Hippocampal formation (tissue), 2 donors: Measurements from ENCODE around the gene ZNF286A.
"Not testable (repeated sequence)": the region's sequence is repeated elsewhere in the genome, so short reads cannot be mapped to it uniquely, and the experiment has no call there.

Experiments used
- DNase-seq, 2 donors: peaks; one replicate each; lab custom pipeline; 2025; lab: John Stamatoyannopoulos, UW

ZNF286A gene

DNA sequence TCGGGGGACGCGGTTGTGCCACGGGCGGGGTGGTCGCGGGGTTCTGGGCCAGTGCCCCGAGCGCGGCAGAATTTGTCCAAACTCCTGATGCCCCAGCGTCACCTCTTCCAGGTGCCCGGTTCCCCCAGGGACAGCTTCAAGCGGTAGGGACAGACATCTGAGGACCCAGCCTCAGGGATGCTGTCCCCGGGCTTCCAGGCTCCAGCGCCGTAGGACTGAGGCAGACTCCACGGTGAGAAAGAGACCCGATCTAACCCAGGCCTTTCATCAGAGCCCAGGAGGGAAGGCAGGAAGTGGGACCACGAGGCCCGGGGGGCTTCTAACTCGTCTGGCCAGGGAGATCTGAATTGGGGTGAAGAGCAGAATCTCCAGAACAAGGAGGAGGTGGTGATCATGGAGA, 385 bp downstream of the ZNF286A start:
- DNase-seq, result not testable (repeated sequence)

DNA sequence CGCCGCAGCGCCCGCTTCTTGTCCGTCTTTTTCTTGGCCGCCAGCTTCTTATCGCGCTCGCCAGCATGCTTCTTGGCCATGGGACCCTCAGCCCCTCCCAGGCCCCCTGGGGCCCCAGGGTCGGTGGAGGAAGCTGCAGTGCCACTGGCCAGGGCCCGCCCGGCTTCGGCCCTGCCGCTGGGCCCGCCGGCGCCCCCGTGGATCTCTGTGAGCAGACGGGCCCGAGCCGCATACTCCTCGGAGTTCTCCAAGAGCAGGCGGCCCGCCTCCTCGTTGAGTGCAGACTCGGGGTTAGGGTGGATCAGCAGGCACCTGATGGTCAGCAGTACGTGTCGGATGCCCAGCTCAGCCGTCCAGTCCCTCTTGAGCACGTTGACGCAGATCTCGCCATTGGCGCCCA, 4.7 kb downstream of the ZNF286A start:
- not testable (repeated sequence) for DNase-seq

DNA sequence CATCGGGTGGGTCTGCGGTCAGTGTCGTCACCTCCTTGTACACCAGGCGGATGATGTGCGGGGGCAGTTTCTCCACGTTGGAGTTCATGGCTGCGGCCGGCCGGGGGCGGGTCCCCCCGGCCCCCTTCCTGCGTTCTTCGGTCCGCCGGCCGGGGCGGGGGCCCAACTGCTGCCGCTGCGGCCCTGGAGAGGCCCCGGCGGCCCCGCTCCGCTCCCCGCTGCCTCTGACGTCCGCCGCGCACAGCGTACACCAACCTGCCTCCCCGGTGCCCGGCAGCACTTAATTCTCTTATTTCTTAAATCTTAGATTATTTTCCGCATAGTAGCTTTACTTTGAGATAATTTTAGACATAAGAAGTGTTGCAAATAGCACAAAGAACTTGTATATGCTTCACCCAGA, 5.3 kb downstream of the ZNF286A start:
- DNase-seq, result not testable (repeated sequence)

DNA sequence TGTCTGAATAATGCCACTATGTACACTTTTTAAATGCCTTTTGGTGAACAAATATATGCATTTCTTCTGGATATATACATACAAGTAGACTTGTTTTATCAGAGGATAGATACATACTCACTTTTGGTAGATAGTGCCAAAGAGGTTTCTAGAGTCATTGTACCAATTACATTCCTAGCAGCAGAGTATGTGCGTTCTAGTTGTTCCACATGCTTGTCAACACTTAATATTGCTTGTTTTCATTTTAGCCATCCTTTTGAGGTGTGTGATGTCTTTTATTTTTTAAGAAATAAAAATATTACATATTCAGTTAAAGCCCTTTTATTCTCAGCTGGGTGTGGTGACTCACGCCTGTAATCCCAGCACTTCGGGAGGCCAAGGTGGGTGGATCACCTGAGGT, 9.3 kb downstream of the ZNF286A start:
- not testable (repeated sequence) for DNase-seq

DNA sequence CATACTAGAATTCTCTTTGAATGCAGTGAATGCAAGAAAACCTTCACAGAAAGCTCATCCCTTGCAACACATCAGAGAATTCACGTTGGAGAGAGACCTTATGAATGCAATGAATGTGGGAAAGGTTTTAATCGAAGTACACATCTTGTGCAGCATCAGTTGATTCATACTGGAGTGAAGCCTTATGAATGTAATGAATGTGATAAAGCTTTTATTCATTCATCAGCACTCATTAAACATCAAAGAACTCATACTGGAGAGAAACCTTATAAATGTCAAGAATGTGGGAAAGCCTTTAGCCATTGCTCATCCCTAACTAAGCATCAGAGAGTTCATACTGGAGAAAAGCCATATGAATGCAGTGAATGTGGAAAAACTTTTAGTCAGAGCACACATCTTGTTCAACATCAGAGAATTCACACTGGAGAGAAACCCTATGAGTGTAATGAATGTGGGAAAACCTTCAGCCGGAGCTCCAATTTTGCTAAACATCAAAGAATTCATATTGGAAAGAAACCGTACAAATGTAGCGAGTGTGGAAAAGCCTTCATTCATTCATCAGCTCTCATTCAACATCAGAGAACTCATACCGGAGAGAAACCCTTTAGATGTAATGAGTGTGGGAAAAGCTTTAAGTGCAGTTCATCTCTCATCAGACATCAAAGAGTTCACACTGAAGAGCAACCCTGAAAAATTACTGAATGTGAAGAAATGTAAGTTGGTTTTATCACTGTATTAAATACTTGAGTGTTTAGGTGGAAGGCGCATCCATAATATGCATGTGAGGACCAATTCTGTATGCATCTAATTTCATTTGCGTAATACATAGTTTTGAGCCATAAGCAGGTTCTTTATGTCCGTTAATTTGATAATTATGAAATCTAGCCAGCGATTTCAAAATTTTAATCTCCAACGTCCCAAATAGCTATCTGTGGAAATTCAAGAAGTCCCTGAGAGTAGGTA, 17.3 kb downstream of the ZNF286A start:
- DNase-seq, result not testable (repeated sequence)

DNA sequence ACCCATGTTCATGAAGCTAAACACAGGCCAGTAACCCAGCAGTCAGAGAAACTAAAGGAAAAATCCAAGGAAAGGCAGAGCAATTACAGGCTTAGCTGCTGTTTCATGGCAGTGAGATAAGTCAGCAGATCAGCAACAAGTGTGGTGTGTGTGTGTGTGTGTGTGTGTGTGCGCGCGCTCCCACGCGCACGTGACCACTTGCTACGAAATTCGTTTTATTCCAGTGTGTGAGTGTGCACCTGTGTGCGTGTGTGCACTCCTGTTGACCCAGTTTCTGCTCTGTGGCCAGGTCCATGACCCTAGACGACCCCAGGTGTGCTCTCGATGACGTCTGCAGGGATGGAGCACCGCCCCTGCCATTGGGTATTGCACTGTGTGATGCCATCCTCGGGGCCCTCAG, 31.0 kb downstream of the ZNF286A start:
- not testable (repeated sequence) for DNase-seq

DNA sequence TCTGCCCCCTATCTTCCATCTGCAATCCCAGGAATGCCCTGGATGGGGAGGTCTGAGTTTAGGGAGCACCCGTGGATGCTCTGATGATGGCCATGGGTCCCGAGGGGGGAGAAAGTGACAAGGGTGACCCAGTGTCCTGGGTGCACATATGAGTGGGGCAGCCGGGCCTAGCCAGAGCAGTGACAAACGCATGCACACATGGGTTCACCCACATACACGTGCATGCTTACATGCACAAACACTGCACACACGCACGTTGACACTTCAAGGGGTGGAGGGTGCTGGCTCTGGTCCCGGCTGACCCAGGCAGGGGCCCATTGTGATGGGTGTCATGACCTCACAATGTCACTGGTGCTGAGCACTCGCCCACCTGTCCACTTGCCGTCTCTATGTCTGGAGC, 32.3 kb downstream of the ZNF286A start, which contains the start of gene TBC1D26:
TSS of gene TBC1D26 (plus strand) at position 384 of the 400 bp plus-strand sequence. CDS start 3,066 bp downstream, outside the sequence.
- not testable (repeated sequence) for DNase-seq

DNA sequence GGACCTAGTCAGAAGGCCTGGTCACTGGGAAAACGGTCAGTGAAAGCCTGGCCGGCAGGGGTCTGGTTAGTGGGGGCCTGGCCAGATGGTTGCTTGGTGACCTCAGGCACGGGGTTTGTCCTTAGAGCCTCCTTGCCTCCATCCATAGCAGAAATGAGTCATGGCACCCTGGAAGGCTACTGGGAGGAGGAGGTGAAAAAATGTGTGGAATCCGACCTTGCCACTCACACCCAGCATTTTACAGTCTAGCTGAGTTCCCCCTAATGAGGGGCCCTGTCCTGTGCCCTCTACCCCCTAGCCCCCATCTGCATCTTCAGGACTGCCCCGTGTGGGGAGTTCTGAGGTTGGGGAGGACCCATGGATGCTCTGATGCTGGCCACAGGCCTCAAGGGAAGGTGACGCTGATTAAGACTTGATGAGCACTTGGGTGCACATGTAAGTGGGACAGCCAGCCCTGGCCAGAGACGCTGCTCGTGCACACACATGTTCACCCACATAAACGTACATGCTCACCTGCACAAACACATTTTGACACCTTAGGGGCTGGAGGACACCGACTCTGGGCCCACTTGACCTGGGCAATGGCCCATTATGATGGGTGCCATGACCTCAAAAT, 33.7 kb downstream of the ZNF286A start:
- DNase-seq, result not testable (repeated sequence)

DNA sequence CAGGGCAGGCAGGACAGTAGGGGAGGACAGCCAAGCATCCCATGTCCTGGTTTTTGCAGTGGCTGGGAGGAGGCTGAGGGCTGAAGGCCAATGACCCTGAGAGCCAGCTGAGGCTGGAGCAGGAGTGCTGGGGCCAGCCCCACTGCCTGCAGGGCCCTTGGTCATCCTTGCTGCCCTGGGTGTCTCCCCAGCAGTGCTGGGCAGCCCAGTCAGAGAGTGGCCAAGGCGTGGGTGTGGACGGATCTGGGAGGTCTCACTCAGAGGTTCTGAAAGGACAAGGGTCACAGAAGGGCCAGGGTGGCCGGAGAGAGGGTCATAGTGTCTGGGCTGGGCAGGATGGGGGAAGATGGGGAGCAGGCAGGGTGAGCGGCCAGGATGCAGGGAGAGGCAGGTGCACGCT, 37.0 kb downstream of the ZNF286A start:
- not testable (repeated sequence) for DNase-seq

DNA sequence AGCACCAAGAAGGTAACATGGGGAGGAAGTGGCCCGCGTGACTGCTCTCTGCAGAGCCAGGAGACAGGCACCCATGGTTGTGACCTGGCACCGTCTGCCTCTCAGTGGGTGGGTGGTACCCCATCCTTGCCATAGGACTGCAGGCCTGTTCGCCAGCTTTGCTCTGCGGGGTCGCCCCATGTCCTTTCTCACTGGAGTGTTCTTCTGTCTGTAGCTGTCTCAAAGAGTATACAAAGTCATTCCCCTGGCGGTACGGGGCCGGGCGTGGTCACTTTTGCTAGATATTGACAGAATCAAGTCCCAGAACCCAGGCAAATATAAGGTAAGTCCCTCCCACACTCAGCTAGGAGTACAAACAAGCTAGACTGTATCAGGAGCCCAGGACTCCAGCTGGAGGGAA, 38.5 kb downstream of the ZNF286A start:
- DNase-seq, result no peak

DNA sequence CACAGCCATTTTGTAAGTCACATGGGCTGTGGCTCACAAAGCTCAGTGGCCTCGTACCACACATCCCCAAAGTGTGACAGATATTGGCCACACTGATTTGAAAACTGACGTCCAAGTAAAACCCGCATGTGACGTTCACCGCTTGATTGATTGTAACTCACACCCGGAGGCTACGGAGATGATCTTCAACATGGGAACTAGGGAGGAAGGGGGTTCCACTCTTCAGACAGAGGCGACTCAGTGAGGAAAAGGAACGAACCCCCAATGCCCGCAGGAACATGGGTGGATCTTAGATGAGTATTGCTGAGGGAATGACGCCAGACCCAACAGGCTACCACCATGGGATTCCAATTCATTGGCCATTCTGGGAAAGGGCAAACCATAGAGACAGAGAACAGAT, 39.7 kb downstream of the ZNF286A start:
- not testable (repeated sequence) for DNase-seq

DNA sequence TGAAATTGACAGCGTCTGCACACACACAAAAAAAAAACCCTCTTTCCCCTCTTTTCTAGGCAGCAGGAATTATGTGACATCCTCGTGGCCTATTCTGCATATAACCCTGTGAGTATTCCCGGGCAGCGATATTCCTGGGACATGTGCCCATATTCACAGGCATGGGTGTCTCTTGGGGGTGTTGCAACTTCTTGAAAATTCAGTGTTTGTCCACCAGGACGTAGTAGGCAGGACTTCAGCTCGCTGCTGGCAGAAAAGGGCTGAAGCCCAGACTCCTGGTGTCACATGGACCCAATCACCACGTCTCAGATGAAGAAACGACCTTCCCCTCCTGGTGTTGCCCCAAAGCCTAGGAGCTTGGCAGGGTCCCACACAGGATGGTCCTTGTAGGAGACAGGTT, 40.5 kb downstream of the ZNF286A start:
- not testable (repeated sequence) for DNase-seq

DNA sequence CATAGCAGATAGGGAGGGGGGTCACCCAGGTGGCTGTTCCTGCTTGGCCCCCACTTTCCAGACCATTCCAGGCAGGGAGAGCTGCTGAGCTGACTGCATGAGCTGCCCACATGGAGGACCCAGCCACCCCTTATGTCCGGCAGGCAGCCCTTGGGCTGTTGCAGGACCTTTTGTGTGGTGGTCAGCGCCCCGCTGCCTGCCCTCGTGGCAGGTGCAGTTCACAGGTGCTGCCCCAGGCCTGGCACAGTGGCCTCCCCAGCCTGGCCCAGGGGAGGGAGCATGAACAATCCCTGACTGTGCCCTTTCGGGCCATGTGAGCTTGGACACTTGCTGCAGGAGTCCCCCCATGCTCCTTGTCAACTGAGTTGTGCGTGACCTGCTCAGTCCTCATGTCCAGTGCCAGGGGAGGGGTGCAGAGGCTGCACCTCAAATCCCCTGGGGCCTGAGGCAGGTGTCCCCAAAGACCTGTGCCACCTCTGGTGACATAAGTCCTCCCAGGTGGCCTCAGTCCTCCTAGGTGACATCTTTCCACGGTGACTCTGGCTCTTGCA, 41.1 kb downstream of the ZNF286A start:
- DNase-seq, result no peak

DNA sequence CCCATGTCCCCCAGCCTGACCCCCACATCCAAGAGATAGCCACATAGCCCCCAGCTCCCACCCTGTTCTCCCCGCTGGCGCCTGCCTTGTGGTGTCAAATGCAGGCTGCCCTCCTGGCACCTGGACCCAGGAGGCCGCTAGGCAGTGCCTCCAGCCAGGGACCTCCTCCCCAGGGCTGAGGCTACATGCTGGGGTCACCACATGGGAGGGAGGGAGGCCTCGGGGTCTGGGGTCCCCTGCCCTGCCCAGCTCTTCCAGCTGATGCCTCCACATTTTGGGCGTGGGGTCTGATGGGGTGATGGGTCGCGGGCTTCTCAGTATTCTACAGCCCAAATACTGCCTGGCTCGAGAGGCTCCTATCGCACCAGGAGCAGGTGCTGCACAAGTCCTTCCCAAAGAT, 42.1 kb downstream of the ZNF286A start:
- no peak for DNase-seq

DNA sequence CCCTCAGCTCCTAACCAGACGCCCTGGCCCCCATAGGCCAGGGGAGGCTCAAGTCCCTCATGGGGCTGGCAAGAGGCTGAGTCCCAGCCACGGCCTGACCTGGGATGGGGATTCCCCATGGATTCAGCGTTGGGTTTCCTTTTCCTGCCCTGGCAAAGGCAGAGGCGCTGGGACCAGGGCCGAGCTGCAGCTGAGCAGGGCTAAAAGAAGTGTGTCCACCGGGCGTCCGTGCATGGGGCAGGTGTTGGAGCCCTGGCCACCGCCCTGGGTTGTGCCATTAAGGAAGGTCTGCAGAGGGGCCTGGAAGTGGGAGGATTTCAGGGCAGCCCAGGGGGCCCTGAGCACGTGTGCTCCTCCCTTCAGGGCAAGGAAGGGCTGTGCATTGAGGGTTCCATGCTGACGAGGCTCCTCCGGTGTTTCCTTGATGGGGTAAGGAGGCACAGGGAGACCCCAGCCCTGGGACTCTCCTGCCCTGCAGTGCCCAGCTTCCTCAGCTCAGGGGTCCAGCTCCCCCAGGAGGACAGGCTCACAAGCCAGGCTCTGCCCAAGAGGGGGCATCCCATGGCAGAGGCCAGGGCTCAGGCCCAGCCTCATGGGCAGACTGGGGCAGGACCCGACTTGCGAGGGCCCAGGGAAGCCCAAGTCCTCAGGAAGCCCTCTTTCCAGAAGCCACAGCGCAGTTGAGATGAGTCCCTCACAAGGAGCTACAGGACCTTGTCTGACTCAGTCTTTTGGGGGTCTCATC, 42.7 kb downstream of the ZNF286A start:
- DNase-seq, result no peak

DNA sequence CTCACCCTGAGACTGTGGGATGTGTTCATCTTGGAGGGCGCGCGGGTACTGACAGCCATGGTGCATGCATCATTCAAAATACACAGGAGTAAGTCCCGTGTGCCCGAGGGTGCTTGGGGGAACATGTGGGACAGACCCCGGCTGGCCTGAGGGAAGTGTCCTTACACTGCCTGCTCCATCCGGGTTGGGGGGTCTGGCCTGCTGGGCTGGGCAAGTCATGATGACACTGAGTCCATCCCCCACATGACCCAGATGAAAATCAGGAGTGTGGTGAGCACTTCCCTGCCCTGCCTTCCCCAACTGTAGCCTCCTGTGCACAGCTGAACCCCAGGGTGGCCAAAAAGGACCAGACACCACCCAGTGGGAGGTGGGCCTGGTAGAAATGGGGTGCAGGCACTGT, 43.4 kb downstream of the ZNF286A start:
- DNase-seq, result no peak

DNA sequence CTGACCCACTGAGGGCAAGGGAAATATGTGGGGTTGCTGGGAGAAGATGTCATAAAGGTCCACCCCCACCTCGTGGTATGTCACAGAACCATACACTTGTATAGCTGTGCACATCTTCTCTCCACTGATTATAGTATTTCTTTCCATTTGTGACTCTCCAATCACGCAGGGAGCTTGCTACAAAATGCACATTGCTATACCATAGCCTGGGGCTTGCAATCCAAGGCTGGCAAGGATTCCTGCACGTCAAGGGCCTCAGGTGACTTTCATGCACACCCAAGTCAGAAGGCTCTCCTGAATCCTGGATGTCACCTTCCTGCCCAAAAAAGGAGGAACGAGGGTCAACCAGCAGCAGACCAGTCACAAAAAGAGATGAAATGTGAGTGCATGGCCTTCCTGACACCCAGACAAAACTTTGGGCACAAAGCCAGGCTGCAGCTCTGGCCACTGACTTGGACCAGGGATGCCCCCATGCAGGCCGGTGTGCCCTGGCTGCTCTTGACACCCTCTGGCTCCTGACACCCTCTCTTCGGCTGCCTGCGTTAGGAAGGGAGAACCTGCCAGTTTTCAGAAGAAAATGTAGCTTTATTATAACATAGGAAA, 44.6 kb downstream of the ZNF286A start:
- no peak for DNase-seq

DNA sequence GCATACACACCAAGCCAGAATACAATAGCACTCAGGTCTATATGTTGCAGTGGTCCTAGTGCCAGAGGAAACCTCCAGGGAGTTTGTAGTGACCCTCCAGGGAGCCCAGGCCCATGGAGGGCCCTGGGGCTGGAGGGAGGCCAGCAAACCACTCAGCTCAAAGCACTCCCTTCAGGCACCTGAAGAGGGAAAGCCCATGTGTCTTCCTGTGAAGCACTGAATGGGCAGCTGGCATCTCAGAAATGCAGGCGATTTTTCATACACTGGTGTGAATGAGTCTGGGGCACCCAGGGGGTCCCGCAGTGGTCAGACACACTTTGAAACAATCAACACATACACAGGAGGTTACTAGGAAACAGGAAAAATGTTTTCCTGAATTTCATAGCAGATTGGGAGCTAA, 45.3 kb downstream of the ZNF286A start:
- DNase-seq, result no peak

DNA sequence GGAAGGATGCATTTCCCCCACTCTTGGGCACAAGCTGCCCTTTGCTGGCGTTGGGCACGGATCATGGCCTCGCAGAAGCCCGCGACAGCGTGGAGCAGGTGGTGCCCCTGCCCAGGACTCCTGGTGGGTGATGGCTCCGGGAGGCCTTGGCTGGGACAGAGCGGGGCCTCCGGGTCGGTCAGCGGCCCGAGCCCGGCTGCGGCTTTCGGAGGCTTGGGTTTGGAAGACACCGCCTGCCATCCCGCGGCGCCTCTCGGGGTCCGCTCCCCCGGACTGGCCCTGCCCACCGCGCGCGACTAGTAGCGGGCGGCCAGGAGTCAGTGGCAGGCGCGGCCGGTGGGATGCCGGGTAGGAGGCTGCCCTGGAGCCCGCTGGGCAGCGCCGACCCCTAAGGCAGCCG, 49.9 kb downstream of the ZNF286A start:
- DNase-seq, result not testable (repeated sequence)

DNA sequence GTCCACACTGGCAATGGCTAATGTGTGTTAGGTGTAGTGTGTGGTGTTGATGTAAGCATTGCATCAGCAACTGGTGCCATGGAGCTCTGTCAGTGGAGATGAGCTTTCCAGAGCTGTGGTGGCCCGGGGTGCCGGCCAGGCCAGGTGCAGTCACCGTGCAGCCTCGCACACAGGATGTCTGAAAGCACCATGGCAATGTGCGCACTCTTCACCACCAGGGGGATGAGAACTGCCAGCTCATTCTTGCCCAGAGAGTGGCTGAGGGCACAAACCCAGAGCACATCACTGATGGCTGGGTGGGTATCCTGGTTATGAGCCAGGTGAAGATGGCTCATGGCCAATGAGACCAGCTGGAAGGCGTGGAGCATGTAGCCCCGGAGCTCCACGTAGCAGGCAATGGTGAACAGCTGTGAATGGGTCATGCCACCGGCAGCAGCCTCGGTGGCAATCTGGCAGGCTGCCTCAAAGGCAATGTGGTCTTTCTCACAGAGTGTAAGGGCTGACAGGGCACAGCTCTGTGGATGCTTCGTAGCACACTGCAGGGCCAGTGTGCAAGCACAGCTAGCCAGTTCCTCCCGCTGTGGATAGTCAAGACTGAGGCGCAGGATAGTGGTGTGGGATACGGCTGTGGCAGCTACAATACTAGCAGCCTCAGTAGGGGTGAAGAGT, 69.4 kb downstream of the ZNF286A start:
- DNase-seq, result not testable (repeated sequence)
